A673 (cell line): Measurements from ENCODE around the gene FARP1. TPM values are rescaled to one million over a fixed set of nuclear protein-coding genes. Genes with fewer than 3 reads are reported as not detected.
A peak's percentile ranks its signal among the peaks of the same experiment; 100 is the strongest.

ENCODE experiments used
- BruUV-seq: library from RNA; stranded (reverse); fragments of 400-500 nt; replicated peaks from 2 replicates; lab custom pipeline; 2021; lab: Mats Ljungman, UMichigan
- CTCF ChIA-PET: fragments of 300-600 bp; sonication (Branson Sonifier 250); formaldehyde crosslinking; loops from one replicate; lab custom pipeline; 2022; ENCODE audit warnings: antibody characterized with exemption; lab: Charles Lee
- POLR2A ChIA-PET: fragments of 300-600 bp; sonication (Branson Sonifier 250); formaldehyde crosslinking; loops from one replicate; lab custom pipeline; 2022; ENCODE audit warnings: antibody characterized with exemption; ENCODE audit not compliant: low non-redundant PET; lab: Charles Lee
- DNase-seq: peaks from one replicate; pipeline ENCODE4 v3.0.0-alpha.2; 2015; ENCODE audit warnings: low spot score
- H3K27ac ChIP-seq: fragments of 200-600 bp; sonication (generic); 2 replicates; pipeline ENCODE4 v1.5.1; 2016; ENCODE audit warnings: mixed run types, low read depth, mild to moderate bottlenecking, mixed read lengths, antibody characterized with exemption, low read length; ENCODE audit not compliant: poor library complexity, severe bottlenecking
- H3K27me3 ChIP-seq: fragments of 200-600 bp; sonication (generic); replicated peaks from 2 replicates; pipeline ENCODE4 v1.6.1; 2017; ENCODE audit warnings: mixed run types, low read depth, mild to moderate bottlenecking, mixed read lengths, antibody characterized with exemption, low read length; ENCODE audit not compliant: insufficient read depth, poor library complexity
- H3K36me3 ChIP-seq: fragments of 200-600 bp; sonication (generic); 2 replicates; pipeline ENCODE4 v1.6.1; 2016; ENCODE audit warnings: mixed run types, mild to moderate bottlenecking, mixed read lengths, antibody characterized with exemption, low read length; ENCODE audit not compliant: insufficient read depth, poor library complexity, severe bottlenecking
- H3K4me1 ChIP-seq: fragments of 200-600 bp; sonication (generic); 2 replicates; pipeline ENCODE4 v1.6.1; 2017; ENCODE audit warnings: mixed run types, mild to moderate bottlenecking, mixed read lengths, antibody characterized with exemption, low read length; ENCODE audit not compliant: insufficient read depth, poor library complexity, severe bottlenecking
- H3K4me3 ChIP-seq: fragments of 200-600 bp; sonication (generic); 2 replicates; pipeline ENCODE4 v1.5.1; 2016; ENCODE audit warnings: low read depth, mixed run types, mild to moderate bottlenecking, mixed read lengths, low read length; ENCODE audit not compliant: poor library complexity, severe bottlenecking
- H3K9me3 ChIP-seq: fragments of 200-600 bp; sonication (generic); 2 replicates; pipeline ENCODE4 v1.6.1; 2016; ENCODE audit warnings: mixed run types, low read depth, mild to moderate bottlenecking, mixed read lengths, antibody characterized with exemption, low read length; ENCODE audit not compliant: poor library complexity, severe bottlenecking
- CTCF ChIP-seq: fragments of 300-800, 200-600 bp; sonication (generic); conservative IDR thresholded peaks from 2 replicates; pipeline ENCODE4 v1.5.1; 2017; ENCODE audit warnings: low read depth, mild to moderate bottlenecking, antibody characterized with exemption, low read length, moderate library complexity, mixed read lengths
- EZH2 ChIP-seq: fragments of 200-600 bp; sonication (generic); IDR thresholded peaks from 2 replicates; pipeline ENCODE4 v1.6.1; 2017; ENCODE audit warnings: borderline replicate concordance, low read depth, mild to moderate bottlenecking, mixed read lengths, antibody characterized with exemption, low read length; ENCODE audit not compliant: poor library complexity, severe bottlenecking
- intact Hi-C: fragments of 100-400 bp; cut with micrococcal nuclease; formaldehyde crosslinking; loops from one replicate; pipeline ENCODE4 v1.10.0; 2022; ENCODE audit not compliant: unreplicated experiment
- total RNA-seq: library from RNA; stranded (reverse); gene quantifications from 2 replicates; pipeline ENCODE4 v1.2.3, GENCODE V29; 2021

Gene FARP1
- total RNA-seq, 1 experiment from 2014 or later, result 177 TPM

GRCh38 chr13:98494769-98495168, 351.9 kb downstream of the FARP1 start:
- intact Hi-C loops, result no loop called here
- no peak overlapping the region for H3K4me3 ChIP-seq
- no peak overlapping the region for H3K27ac ChIP-seq
- no peaks in the 10 kb centered on the region for H3K27me3 ChIP-seq
- no peak for DNase-seq
- peaks cover 34% of the 10 kb centered on the region for H3K4me1 ChIP-seq
- POLR2A ChIA-PET, result no interaction called here
- H3K9me3 ChIP-seq, result no peaks in the 10 kb centered on the region
- TF ChIP-seq EZH2 (no peak), CTCF (no peak)
- CTCF ChIA-PET, result interaction anchor here (0.6 kb wide), 1 partner anchor 50 kb away, joined by 4 read pairs; no protein-coding TSS in a partner anchor
- no TSS peak for BruUV-seq
- no peaks in the 10 kb centered on the region for H3K36me3 ChIP-seq

- POLR2A ChIA-PET, result no interaction called here
- H3K4me3 ChIP-seq, result no peak overlapping the region
- intact Hi-C loops, result no loop called here
- CTCF ChIA-PET, result no interaction called here
- peaks cover 34% of the 10 kb centered on the region for H3K4me1 ChIP-seq
- no peaks in the 10 kb centered on the region for H3K9me3 ChIP-seq
- TF ChIP-seq EZH2 (no peak), CTCF (no peak)
- no peaks in the 10 kb centered on the region for H3K36me3 ChIP-seq
- no peaks in the 10 kb centered on the region for H3K27me3 ChIP-seq
- BruUV-seq, result no TSS peak
- DNase-seq, result no peak
- H3K27ac ChIP-seq, result peak overlapping the region; percentile 58
Observed at GRCh38 chr13:98495627-98496478, 353.0 kb downstream of the FARP1 start.

- BruUV-seq, result no TSS peak
- Histone ChIP-seq H3K27me3 (no peaks in the 10 kb centered on the region), H3K4me3 (no peak overlapping the region), H3K9me3 (no peaks in the 10 kb centered on the region), H3K36me3 (no peaks in the 10 kb centered on the region), H3K4me1 (peaks cover 34% of the 10 kb centered on the region), H3K27ac (peak overlapping the region; percentile 58)
- intact Hi-C loops, result no loop called here
- ChIA-PET CTCF (no interaction called here), POLR2A (no interaction called here)
- DNase-seq, result no peak
- TF ChIP-seq CTCF (no peak), EZH2 (no peak)
Observed at GRCh38 chr13:98496479-98496791, 353.5 kb downstream of the FARP1 start.
